K562 (cell line): ENCODE results near the gene SFXN2. TPM values are rescaled to one million over a fixed set of nuclear protein-coding genes. Genes with fewer than 3 reads are reported as not detected.

Source experiments
- ARID2 ChIP-seq: fragments of 450-650 bp; IDR thresholded peaks from 2 replicates; pipeline ENCODE4 v1.6.1; 2017; ENCODE audit warnings: antibody characterized with exemption, mild to moderate bottlenecking
- ATF1 ChIP-seq, 2 experiments: fragments of 450-650 bp in 1 of 2; IDR thresholded peaks; 2 replicates each; pipeline ENCODE4 v1.6.1; 2016; ENCODE audit warnings: missing compliant biosample characterization in 1 of 2, missing genetic modification characterization in 1 of 2
- CBFA2T2 ChIP-seq: fragments of 450-650 bp; conservative IDR thresholded peaks from 2 replicates; pipeline ENCODE4 v1.6.1; 2017; ENCODE audit warnings: mild to moderate bottlenecking
- ETV6 ChIP-seq, 3 experiments: fragments of 150-350 bp in 1 of 3; sonication (generic) in 1 of 3; formaldehyde crosslinking in 1 of 3; IDR thresholded peaks; 2 replicates each; pipeline versions ENCODE4 v1.6.1 to v1.8.0; 2014 to 2022; ENCODE audit warnings: borderline replicate concordance in 2 of 3, low read depth in 2 of 3, antibody characterized with exemption in 1 of 3, low read length in 1 of 3, mild to moderate bottlenecking in 1 of 3, missing genetic modification reagents in 1 of 3
- FOXP1 ChIP-seq: sonication (generic); formaldehyde crosslinking; IDR thresholded peaks from 2 replicates; pipeline ENCODE4 v1.8.0; 2022; ENCODE audit warnings: mild to moderate bottlenecking, missing genetic modification reagents
- HDAC1 ChIP-seq, 2 experiments: fragments of 450-650 bp; IDR thresholded peaks; 2 replicates each; pipeline ENCODE4 v1.6.1; 2016 to 2017; ENCODE audit warnings: inconsistent platforms in 1 of 2, mild to moderate bottlenecking in 1 of 2, moderate library complexity in 1 of 2
- HDAC3 ChIP-seq: fragments of 450-650 bp; IDR thresholded peaks from 2 replicates; pipeline ENCODE4 v1.6.1; 2018; ENCODE audit warnings: borderline replicate concordance, mild to moderate bottlenecking, moderate library complexity; ENCODE audit not compliant: partially characterized antibody
- ILF3 ChIP-seq: fragments of 450-650 bp; IDR thresholded peaks from 2 replicates; pipeline ENCODE4 v1.6.1; 2018; ENCODE audit warnings: antibody characterized with exemption, mild to moderate bottlenecking, moderate library complexity, borderline replicate concordance
- KDM1A ChIP-seq, 2 experiments: fragments of 450-650 bp; IDR thresholded peaks; 2 replicates each; pipeline ENCODE4 v1.6.1; 2016; ENCODE audit warnings: mild to moderate bottlenecking in 2 of 2
- NCOA4 ChIP-seq: fragments of 450-650 bp; IDR thresholded peaks from 2 replicates; pipeline ENCODE4 v1.6.1; 2018; ENCODE audit warnings: mild to moderate bottlenecking; ENCODE audit not compliant: partially characterized antibody
- NFIC ChIP-seq: fragments of 450-650 bp; IDR thresholded peaks from 2 replicates; pipeline ENCODE4 v1.6.1; 2017; ENCODE audit warnings: mild to moderate bottlenecking, inconsistent platforms
- POLR2A ChIP-seq: fragments of 450-650 bp; conservative IDR thresholded peaks from 2 replicates; pipeline ENCODE4 v1.6.1; 2016
- RCOR1 ChIP-seq, 2 experiments: IDR thresholded peaks; 2 replicates each; pipeline ENCODE4 v1.6.1; 2012; ENCODE audit warnings: low read depth in 2 of 2, low read length in 2 of 2, borderline replicate concordance in 1 of 2, improper control_type of control experiment in 1 of 2
- RFX1 ChIP-seq: fragments of 450-650 bp; IDR thresholded peaks from 2 replicates; pipeline ENCODE4 v1.6.1; 2016; ENCODE audit warnings: mild to moderate bottlenecking, moderate library complexity
- RFX5 ChIP-seq: IDR thresholded peaks from 2 replicates; pipeline ENCODE4 v1.6.1; 2011; ENCODE audit warnings: low read depth, mild to moderate bottlenecking, improper control_type of control experiment, low read length
- RFX7 ChIP-seq: fragments of 250-450 bp; sonication (Bioruptor Pico); IDR thresholded peaks from 2 replicates; pipeline ENCODE4 v1.5.1; 2021; ENCODE audit warnings: mild to moderate bottlenecking
- RNF2 ChIP-seq: sonication (generic); IDR thresholded peaks from 2 replicates; pipeline ENCODE4 v1.6.1; 2016
- STAT5B ChIP-seq: fragments of 250-450 bp; sonication (Bioruptor Pico); IDR thresholded peaks from 2 replicates; pipeline ENCODE4 v1.8.0; 2021; ENCODE audit warnings: mild to moderate bottlenecking, inconsistent platforms
- YY1 ChIP-seq, 3 experiments: IDR thresholded peaks; 2 replicates each; pipeline ENCODE4 v1.6.1; 2011; ENCODE audit warnings: low read length in 2 of 3, mild to moderate bottlenecking in 2 of 3, moderate library complexity in 2 of 3, borderline replicate concordance in 1 of 3, control low read depth in 1 of 3, low read depth in 1 of 3; ENCODE audit not compliant: insufficient read depth in 3 of 3, insufficient replicate concordance in 2 of 3, control insufficient read depth in 1 of 3, insufficient read length in 1 of 3; ENCODE audit errors: extremely low read depth in 1 of 3
- ZNF184 ChIP-seq: sonication (generic); formaldehyde crosslinking; IDR thresholded peaks from 2 replicates; pipeline ENCODE4 v1.5.0; 2020; ENCODE audit warnings: missing genetic modification reagents
- ZNF23 ChIP-seq: fragments of 250-450 bp; sonication (Bioruptor Pico); IDR thresholded peaks from 2 replicates; pipeline ENCODE4 v1.4.0; 2020; ENCODE audit warnings: mild to moderate bottlenecking
- ZNF232 ChIP-seq: sonication (generic); formaldehyde crosslinking; IDR thresholded peaks from 2 replicates; pipeline ENCODE4 v1.8.0; 2022; ENCODE audit warnings: mild to moderate bottlenecking, missing genetic modification reagents
- ZNF668 ChIP-seq: fragments of 250-450 bp; sonication (Bioruptor Pico); IDR thresholded peaks from 2 replicates; pipeline ENCODE4 v1.8.0; 2022; ENCODE audit warnings: mild to moderate bottlenecking, inconsistent platforms
- ZNF778 ChIP-seq: fragments of 450-650 bp; formaldehyde crosslinking; IDR thresholded peaks from 2 replicates; pipeline ENCODE4 v1.4.0; 2020; ENCODE audit warnings: mild to moderate bottlenecking, moderate library complexity
- polyA plus RNA-seq, 8 experiments: library from polyadenylated mRNA; depleted of rRNA in 4 of 8; stranded (reverse) in 5 of 8; unstranded in 3 of 8; fragments of >200 nt; fragmentation: Nextera tagmentation in 2 of 8; fragmentation: Illumina TruSeq in 1 of 8; extraction: Ambion mirVana in 2 of 8; extraction: Trizol in 1 of 8; gene quantifications; 2 replicates each; pipeline versions ENCODE4 v1.2.1 to v1.2.3, GENCODE V29; 2011 to 2014; ENCODE audit warnings: inconsistent platforms in 1 of 8, missing spikeins in 1 of 8
- total RNA-seq, 7 experiments: library from RNA; depleted of rRNA in 6 of 7; stranded (reverse); fragments of >200 nt in 6 of 7; fragmentation: Illumina TruSeq in 2 of 7; extraction: Trizol in 2 of 7; gene quantifications; 2 replicates each; pipeline versions ENCODE4 v1.2.1 to v1.2.3, GENCODE V29; 2011 to 2021; ENCODE audit warnings: low replicate concordance in 1 of 7
- TF ChIP-seq, protein P1 (sequence below): fragments of 450-650 bp; IDR thresholded peaks from 2 replicates; pipeline ENCODE4 v1.6.1; 2014; ENCODE audit warnings: low read depth, mild to moderate bottlenecking, moderate library complexity, borderline replicate concordance
- TF ChIP-seq, protein P2 (sequence below): sonication (generic); formaldehyde crosslinking; IDR thresholded peaks from 2 replicates; pipeline ENCODE4 v1.8.1; 2023; ENCODE audit warnings: mild to moderate bottlenecking, missing genetic modification reagents

The SFXN2 gene
- total and polyA plus RNA-seq, 9 of the 15 experiments (the other 6 are each of a cell fraction or from before 2014, with no cell fraction given): 7.3 to 23.8 (median 15.7) TPM

DNA sequence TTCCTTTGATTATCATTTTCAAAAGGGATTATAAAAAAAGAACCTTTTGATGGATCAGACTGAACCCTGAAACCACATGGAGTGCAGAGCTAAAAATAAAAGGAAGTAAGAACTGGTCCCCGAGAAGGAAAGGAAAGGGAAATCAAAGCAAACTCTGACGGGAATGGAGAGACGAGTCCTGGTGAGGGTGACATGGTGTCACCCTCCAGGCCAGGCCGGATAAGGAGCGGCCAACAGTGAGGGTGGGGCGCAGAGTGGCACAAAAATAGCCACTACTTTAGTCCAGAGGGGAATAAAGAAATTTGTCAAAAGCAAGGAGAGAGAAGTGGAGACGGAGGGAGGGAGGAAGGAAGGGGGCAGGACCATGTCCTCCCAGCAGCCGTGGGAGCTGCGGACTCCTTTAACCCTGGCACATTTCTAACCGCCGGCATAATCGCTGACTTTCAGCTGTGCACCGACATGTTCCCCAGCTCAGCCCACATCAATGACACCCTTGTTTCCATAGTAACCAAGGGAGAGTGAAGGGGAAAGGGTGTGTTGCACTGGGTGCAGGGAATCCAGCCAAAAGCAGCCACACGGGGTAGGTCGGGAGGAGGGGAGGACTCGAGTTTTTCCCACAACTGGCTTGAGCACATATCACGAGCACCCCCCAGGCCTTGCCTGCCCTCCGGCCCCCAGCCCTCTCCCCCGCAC, 40.5 kb upstream of the SFXN2 start (continued):
- peak in 2 of 3 experiments; percentile 37 to 74 for TF ChIP-seq YY1 (IDR thresholded peaks at IDR 0.05; ENCODE audit: borderline replicate concordance in 1 of 3, control insufficient read depth in 1 of 3, extremely low read depth in 1 of 3, insufficient read depth in 3 of 3, insufficient read length in 1 of 3, insufficient replicate concordance in 2 of 3, low read depth in 1 of 3, low read length in 2 of 3)
- TF ChIP-seq HDAC1 (IDR thresholded peaks at IDR 0.05): 0 out of 4 replicates have a peak, but pooled peaks of 1 of the 2 experiments have one; percentile 13
- no peak for TF ChIP-seq HDAC3
- TF ChIP-seq ZNF668 (CRISPR knock-in tag): no peak
- TF ChIP-seq RNF2: 0 out of 2 replicates have a peak, but pooled peaks have one; percentile 28
- TF ChIP-seq ATF1 (CRISPR knock-in tag; IDR thresholded peaks at IDR 0.05): no peak
- no peak for TF ChIP-seq ATF1 (tag; IDR thresholded peaks at IDR 0.05)
- TF ChIP-seq RFX7: no peak
- TF ChIP-seq ILF3: no peak
- TF ChIP-seq KDM1A (IDR thresholded peaks at IDR 0.05): 0 out of 4 replicates have a peak, but pooled peaks of 1 of the 2 experiments have one; percentile 18
- TF ChIP-seq NCOA4: no peak
- peak; percentile 35 for TF ChIP-seq CBFA2T2
- TF ChIP-seq POLR2A: no peak
- TF ChIP-seq STAT5B (CRISPR knock-in tag): no peak
- no peak for TF ChIP-seq ZNF184 (CRISPR knock-in tag)
- no peak for TF ChIP-seq ETV6 (IDR thresholded peaks at IDR 0.05; ENCODE audit: borderline replicate concordance in 1 of 2, low read depth in 2 of 2, low read length in 1 of 2)
- TF ChIP-seq ETV6 (CRISPR knock-in tag; IDR thresholded peaks at IDR 0.05; ENCODE audit: borderline replicate concordance): no peak
- TF ChIP-seq ZNF778: no peak
- TF ChIP-seq ZNF23 (CRISPR knock-in tag): no peak
- TF ChIP-seq RCOR1 (IDR thresholded peaks at IDR 0.05; ENCODE audit: borderline replicate concordance in 1 of 2, low read depth in 2 of 2, low read length in 2 of 2): no peak
- peak; percentile 97 for TF ChIP-seq RFX1
- TF ChIP-seq FOXP1 (CRISPR knock-in tag): no peak
- TF ChIP-seq, protein P1, sequence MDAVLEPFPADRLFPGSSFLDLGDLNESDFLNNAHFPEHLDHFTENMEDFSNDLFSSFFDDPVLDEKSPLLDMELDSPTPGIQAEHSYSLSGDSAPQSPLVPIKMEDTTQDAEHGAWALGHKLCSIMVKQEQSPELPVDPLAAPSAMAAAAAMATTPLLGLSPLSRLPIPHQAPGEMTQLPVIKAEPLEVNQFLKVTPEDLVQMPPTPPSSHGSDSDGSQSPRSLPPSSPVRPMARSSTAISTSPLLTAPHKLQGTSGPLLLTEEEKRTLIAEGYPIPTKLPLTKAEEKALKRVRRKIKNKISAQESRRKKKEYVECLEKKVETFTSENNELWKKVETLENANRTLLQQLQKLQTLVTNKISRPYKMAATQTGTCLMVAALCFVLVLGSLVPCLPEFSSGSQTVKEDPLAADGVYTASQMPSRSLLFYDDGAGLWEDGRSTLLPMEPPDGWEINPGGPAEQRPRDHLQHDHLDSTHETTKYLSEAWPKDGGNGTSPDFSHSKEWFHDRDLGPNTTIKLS: no peak
- no peak for TF ChIP-seq ARID2
- TF ChIP-seq NFIC: peak; percentile 48
- TF ChIP-seq, protein P2, sequence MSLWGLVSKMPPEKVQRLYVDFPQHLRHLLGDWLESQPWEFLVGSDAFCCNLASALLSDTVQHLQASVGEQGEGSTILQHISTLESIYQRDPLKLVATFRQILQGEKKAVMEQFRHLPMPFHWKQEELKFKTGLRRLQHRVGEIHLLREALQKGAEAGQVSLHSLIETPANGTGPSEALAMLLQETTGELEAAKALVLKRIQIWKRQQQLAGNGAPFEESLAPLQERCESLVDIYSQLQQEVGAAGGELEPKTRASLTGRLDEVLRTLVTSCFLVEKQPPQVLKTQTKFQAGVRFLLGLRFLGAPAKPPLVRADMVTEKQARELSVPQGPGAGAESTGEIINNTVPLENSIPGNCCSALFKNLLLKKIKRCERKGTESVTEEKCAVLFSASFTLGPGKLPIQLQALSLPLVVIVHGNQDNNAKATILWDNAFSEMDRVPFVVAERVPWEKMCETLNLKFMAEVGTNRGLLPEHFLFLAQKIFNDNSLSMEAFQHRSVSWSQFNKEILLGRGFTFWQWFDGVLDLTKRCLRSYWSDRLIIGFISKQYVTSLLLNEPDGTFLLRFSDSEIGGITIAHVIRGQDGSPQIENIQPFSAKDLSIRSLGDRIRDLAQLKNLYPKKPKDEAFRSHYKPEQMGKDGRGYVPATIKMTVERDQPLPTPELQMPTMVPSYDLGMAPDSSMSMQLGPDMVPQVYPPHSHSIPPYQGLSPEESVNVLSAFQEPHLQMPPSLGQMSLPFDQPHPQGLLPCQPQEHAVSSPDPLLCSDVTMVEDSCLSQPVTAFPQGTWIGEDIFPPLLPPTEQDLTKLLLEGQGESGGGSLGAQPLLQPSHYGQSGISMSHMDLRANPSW: no peak
- no peak for TF ChIP-seq ZNF232 (CRISPR knock-in tag)
- TF ChIP-seq RFX5: peak; percentile 83
